Activated T-helper 2 cell treated with anti-CD3 and anti-CD28 coated beads, Interferon-gamma antibody, Interleukin-2, Interleukin-4, amounts not matched to agents 10 μg/mL and 5 μg/mL and 100 μg/mL, durations not matched to agents 14 hours and 24 hours and 36 hours (primary cell): ENCODE data around the gene PFN3. TPM values are rescaled to one million over a fixed set of nuclear protein-coding genes. Genes with fewer than 3 reads are reported as not detected.

Experiments
- DNase-seq: peaks from one replicate; pipeline ENCODE4 v3.0.0; 2021; ENCODE audit warnings: low spot score
- H3K27ac Mint-ChIP-seq: one replicate; pipeline ENCODE4 v1.8.0; 2021; ENCODE audit warnings: mixed read lengths
- H3K27me3 Mint-ChIP-seq: one replicate; pipeline ENCODE4 v1.8.0; 2021; ENCODE audit warnings: low read depth, mixed read lengths
- H3K36me3 Mint-ChIP-seq: one replicate; pipeline ENCODE4 v1.8.0; 2021; ENCODE audit warnings: low read depth, mixed read lengths
- H3K4me1 Mint-ChIP-seq: one replicate; pipeline ENCODE4 v1.8.0; 2021; ENCODE audit warnings: low read depth, mixed read lengths
- H3K4me3 Mint-ChIP-seq: one replicate; pipeline ENCODE4 v1.8.0; 2021; ENCODE audit warnings: low read depth, mild to moderate bottlenecking, moderate library complexity, mixed read lengths
- H3K9me3 Mint-ChIP-seq: one replicate; pipeline ENCODE4 v1.8.0; 2021; ENCODE audit warnings: mixed read lengths
- intact Hi-C: fragments of 100-400 bp; cut with micrococcal nuclease; formaldehyde crosslinking; loops from one replicate; pipeline ENCODE4 v1.15.1; 2023
- total RNA-seq: library from RNA; stranded (reverse); gene quantifications from 2 replicates; pipeline ENCODE4 v1.2.3, GENCODE V29; 2022

Gene PFN3
- total RNA-seq: not detected in 2 replicates

- H3K27ac Mint-ChIP-seq: no peak within 1 kb of the TSS
- no peak for DNase-seq
- peaks cover 19% of the 10 kb centered on the region for H3K4me1 Mint-ChIP-seq
- H3K27me3 Mint-ChIP-seq: peaks cover 25% of the 10 kb centered on the region
- H3K9me3 Mint-ChIP-seq: no peaks in the 10 kb centered on the region
- intact Hi-C loops: loop anchor here (5.0 kb wide), 1 partner anchor 38 kb away; no protein-coding TSS in a partner anchor
- H3K4me3 Mint-ChIP-seq: no peak within 1 kb of the TSS
- H3K36me3 Mint-ChIP-seq: no peaks in the 10 kb centered on the region
Observed at GRCh38 chr5:177399997-177400868, at the start of gene PFN3. Gene PFN3, minus strand, starts transcription at chr5:177400661. Its CDS starts 85 bp downstream, at chr5:177400576.

- Mint-ChIP-seq H3K9me3 (no peaks in the 10 kb centered on the region), H3K4me1 (peaks cover 35% of the 10 kb centered on the region), H3K27me3 (peaks cover 10% of the 10 kb centered on the region), H3K27ac (no peak overlapping the region), H3K4me3 (no peak overlapping the region), H3K36me3 (no peaks in the 10 kb centered on the region)
- intact Hi-C loops: no loop called here
- DNase-seq: no peak
Observed at GRCh38 chr5:177449140-177450061, 48.9 kb upstream of the PFN3 start.

GRCh38 chr5:177448244-177448950, 47.9 kb upstream of the PFN3 start:
- Mint-ChIP-seq H3K27ac (peak overlapping the region; percentile 50), H3K27me3 (peaks cover 5% of the 10 kb centered on the region), H3K4me1 (peaks cover 35% of the 10 kb centered on the region), H3K9me3 (no peaks in the 10 kb centered on the region), H3K4me3 (peak overlapping the region; percentile 52), H3K36me3 (no peaks in the 10 kb centered on the region)
- no peak for DNase-seq
- intact Hi-C loops: no loop called here

GRCh38 chr5:177447611-177448243, 47.3 kb upstream of the PFN3 start:
- no peak overlapping the region for H3K27ac Mint-ChIP-seq
- H3K4me1 Mint-ChIP-seq: peaks cover 32% of the 10 kb centered on the region
- DNase-seq: no peak
- H3K9me3 Mint-ChIP-seq: no peaks in the 10 kb centered on the region
- intact Hi-C loops: loop anchor here (2.0 kb wide), 1 partner anchor 19 kb away; no protein-coding TSS in a partner anchor
- H3K36me3 Mint-ChIP-seq: peaks cover 3% of the 10 kb centered on the region
- H3K4me3 Mint-ChIP-seq: peak overlapping the region; percentile 52
- peaks cover 2% of the 10 kb centered on the region for H3K27me3 Mint-ChIP-seq

DNA sequence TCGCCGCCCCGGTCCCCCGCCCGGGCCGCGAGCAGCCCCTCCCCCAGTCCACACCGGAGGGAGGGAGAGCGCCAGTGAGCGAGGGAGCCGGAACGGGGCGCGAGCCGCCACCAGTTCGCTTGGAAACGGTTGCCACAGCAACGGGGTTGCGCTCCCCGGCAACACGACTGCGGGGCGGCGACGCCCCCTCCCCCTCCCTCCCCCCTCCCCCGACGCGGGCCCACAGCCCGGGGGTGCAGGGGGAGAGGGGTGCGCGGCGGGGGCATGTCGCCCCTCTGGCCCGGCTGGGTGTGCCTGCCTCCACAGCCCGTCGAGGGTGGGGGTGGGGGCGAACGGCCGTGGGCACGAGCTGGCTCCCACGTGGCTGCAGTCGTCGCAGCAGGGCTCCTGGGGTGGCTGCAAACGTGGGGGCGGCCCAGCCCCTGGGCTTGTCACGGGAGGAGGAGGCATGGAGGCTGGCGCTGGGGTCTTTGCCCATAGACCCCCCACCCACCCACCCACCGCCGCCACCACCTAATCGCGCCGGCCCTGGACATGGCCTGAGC, 46.7 kb upstream of the PFN3 start:
- peaks cover 9% of the 10 kb centered on the region for H3K36me3 Mint-ChIP-seq
- peak; percentile 71 for DNase-seq
- no peaks in the 10 kb centered on the region for H3K9me3 Mint-ChIP-seq
- peaks cover 2% of the 10 kb centered on the region for H3K27me3 Mint-ChIP-seq
- intact Hi-C loops: loop anchor here (2.0 kb wide), 1 partner anchor 18 kb away; no protein-coding TSS in a partner anchor
- no peak overlapping the region for H3K27ac Mint-ChIP-seq
- peaks cover 31% of the 10 kb centered on the region for H3K4me1 Mint-ChIP-seq
- H3K4me3 Mint-ChIP-seq: peak overlapping the region; percentile 20

- intact Hi-C loops: loop anchor here (2.0 kb wide), 1 partner anchor 18 kb away; no protein-coding TSS in a partner anchor
- Mint-ChIP-seq H3K27me3 (peaks cover 2% of the 10 kb centered on the region), H3K9me3 (no peaks in the 10 kb centered on the region), H3K4me1 (peaks cover 31% of the 10 kb centered on the region), H3K27ac (peak within 1 kb of the TSS; percentile 88), H3K36me3 (peaks cover 15% of the 10 kb centered on the region), H3K4me3 (peak within 1 kb of the TSS; percentile 73)
- DNase-seq: peak; percentile 69
Observed at GRCh38 chr5:177446200-177447065, 46.0 kb upstream of the PFN3 start, which contains the start of gene PRR7. Gene PRR7, plus strand, starts transcription at chr5:177446814. Its CDS starts 8,254 bp downstream, at chr5:177455068.

DNA sequence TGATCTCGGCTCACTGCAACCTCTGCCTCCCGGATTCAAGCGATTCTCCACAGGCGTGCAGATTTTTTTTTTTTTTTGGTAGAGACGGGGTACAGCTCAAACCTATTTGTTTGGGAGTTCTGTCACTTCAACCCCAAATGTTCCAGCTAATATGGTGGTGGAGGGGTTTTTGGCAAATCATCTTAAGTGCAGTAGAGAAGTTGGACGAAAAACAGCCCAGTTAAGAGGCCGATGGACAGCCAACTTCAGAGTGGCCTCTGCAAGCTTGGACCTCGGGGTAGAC, 45.4 kb upstream of the PFN3 start:
- Mint-ChIP-seq H3K27ac (peak overlapping the region; percentile 88), H3K9me3 (no peaks in the 10 kb centered on the region), H3K36me3 (peaks cover 17% of the 10 kb centered on the region), H3K4me1 (peaks cover 31% of the 10 kb centered on the region), H3K27me3 (peaks cover 2% of the 10 kb centered on the region), H3K4me3 (peak overlapping the region; percentile 73)
- no peak for DNase-seq
- intact Hi-C loops: loop anchor here (2.0 kb wide), 1 partner anchor 17 kb away; no protein-coding TSS in a partner anchor

GRCh38 chr5:177445052-177445916, 44.8 kb upstream of the PFN3 start:
- no peak for DNase-seq
- Mint-ChIP-seq H3K9me3 (no peaks in the 10 kb centered on the region), H3K27me3 (peaks cover 2% of the 10 kb centered on the region), H3K27ac (peak overlapping the region; percentile 88), H3K4me1 (peaks cover 32% of the 10 kb centered on the region), H3K36me3 (peaks cover 22% of the 10 kb centered on the region), H3K4me3 (peak overlapping the region; percentile 73)
- intact Hi-C loops: no loop called here

DNA sequence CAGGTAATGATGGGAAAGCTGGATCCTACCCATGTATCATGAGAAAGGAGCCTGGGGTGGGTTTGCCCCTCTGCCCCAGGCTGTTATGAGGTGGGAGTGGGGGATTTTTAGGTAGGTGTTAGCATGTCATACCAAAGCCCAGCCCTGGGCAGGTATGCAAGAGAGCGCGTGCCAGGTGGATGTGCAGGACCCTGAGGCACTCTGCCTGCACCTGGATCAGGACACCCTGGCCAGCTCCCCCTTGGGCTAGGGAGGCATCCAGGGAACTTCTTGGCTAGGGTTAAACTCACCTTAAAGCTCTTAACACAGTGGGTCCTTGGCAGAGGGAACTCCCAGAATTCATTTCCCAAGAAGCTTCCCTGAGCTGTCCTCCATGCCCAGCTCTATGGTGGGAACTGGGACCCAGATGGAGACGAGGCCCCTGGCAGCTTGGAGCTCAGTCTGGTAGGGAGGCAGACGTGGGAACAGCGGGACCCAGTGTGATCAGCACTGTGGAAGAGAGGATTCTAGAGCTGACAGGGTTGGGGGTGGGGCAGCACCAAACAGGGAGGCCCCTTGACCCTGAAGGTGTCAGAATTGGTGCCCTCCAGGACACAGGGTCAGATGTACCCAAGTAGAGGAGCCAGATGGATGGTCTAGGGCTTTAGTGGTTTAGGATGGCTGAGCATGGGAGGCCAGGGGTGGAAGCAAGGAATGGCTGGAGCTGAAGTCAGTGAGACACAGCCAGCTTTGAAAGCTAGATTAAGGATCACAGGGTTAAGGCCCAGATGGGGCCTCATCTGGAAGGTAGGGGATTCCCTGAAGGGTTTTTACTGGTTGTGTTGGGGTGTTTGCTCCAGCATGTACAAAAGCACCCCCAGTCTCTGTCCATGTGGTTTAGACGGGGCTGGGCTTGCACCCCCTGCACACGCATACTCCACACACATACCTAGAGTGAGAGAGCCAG, 43.9 kb upstream of the PFN3 start:
- intact Hi-C loops: loop anchor here (1.0 kb wide), 1 partner anchor 10 kb away; no protein-coding TSS in a partner anchor
- Mint-ChIP-seq H3K9me3 (no peaks in the 10 kb centered on the region), H3K36me3 (peaks cover 31% of the 10 kb centered on the region), H3K27me3 (peaks cover 2% of the 10 kb centered on the region), H3K4me1 (peaks cover 41% of the 10 kb centered on the region), H3K27ac (peak overlapping the region; percentile 73), H3K4me3 (peak overlapping the region; percentile 47)
- no peak for DNase-seq
